GM19328 (cell line): ENCODE results near the gene BACH2.
"Not testable (repeated sequence)": the region's sequence is repeated elsewhere in the genome, so short reads cannot be mapped to it uniquely, and the experiment has no call there.

ENCODE experiments used
- ATAC-seq: cut with Tn5 transposase; IDR thresholded peaks from one replicate; pipeline ENCODE4 v1.9.1; 2021; ENCODE audit warnings: mild to moderate bottlenecking, moderate library complexity; ENCODE audit not compliant: unreplicated experiment

BACH2 gene

DNA sequence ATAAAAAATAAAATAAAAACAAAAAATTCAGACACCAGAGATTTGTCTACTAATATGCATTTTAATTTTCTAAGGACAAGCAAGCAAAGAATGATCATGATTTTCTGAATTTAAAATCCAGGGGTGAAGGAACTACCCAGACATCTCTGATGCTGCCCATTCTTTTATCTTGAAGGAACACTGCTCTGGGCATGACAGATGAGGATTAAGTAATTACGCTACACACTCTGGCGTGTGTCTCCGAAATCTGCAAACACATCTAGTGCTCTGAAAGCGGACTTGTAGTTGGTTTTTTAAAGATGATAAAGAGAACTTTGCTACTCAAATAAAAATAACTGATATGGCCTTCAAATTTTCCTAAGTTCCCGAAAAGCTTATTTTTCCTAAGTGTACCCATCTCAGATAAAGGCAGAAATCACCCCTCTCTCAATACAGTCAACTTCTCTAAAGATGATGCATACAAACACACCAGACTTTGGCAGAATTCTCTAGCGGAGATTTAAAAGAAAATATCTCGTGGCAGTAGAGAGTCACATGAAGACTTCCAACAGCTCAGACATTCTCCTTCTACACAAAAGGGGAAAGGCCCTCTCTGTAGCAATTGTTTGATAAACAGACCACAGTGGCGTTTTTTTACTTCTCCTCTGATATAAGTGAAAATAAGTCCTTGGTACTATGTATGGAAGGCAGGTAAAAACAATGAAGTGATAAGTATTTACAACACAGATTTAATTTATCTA, 133.8 kb downstream of the BACH2 start:
- ATAC-seq: no peak

GRCh38 chr6:90160013-90160412, 136.6 kb downstream of the BACH2 start:
- no peak for ATAC-seq

DNA sequence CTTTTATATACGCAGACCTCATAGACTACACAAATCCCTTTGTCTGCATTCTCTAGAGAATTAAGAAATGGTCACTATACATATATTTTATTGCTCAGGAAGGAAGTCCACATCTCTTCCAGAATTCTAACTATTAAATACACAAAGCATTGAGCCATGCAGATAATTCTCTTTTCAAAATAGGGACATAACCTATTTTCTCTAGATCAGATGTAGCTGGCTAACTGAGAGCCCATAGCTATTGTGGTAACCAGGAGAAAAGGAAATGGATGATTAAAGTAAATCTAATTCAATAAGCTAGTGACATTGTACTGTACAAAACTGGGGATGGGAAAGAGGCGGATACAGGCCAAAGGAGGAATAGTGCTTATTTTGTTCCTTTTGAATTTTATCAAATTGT, 137.2 kb downstream of the BACH2 start:
- ATAC-seq: no peak

DNA sequence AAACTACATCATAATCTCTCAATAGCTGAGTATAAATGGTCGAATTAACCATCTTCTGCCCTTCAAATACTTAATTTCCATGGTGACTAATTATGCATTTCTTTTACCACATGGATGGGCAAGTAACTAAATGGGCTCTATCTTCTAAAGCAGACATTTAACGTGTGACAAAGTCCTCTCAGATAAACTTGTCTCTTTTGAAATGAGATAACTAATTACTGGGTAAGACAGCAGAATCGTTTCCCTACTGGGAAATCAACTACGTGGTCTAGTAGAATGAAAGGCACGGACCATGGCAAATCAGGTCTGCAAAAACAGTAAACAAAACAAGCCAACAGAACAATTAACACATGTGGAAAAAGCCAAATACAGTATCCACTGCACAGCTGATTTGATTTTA, 137.7 kb downstream of the BACH2 start:
- no peak for ATAC-seq

GRCh38 chr6:90157441-90157840, 139.2 kb downstream of the BACH2 start:
- no peak for ATAC-seq

DNA sequence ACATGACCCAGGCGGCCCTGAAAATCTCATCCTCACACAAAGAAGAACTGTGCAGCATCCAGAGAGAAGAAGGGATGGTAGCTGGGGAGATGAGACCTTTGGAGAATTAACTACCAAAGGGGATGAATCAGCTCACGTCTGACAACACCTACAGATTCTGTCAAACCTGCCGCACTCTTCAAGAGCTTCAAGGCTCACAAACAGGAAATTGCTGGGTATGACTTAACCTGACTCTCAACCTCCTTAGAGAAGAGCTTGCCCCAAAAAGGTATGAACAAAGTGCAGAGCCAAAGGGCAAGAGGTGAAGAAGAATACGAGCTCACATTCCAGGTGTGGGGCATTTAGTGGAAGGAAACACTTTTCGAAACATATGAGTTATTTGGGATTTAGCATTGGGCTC, 139.8 kb downstream of the BACH2 start:
- ATAC-seq: no peak

DNA sequence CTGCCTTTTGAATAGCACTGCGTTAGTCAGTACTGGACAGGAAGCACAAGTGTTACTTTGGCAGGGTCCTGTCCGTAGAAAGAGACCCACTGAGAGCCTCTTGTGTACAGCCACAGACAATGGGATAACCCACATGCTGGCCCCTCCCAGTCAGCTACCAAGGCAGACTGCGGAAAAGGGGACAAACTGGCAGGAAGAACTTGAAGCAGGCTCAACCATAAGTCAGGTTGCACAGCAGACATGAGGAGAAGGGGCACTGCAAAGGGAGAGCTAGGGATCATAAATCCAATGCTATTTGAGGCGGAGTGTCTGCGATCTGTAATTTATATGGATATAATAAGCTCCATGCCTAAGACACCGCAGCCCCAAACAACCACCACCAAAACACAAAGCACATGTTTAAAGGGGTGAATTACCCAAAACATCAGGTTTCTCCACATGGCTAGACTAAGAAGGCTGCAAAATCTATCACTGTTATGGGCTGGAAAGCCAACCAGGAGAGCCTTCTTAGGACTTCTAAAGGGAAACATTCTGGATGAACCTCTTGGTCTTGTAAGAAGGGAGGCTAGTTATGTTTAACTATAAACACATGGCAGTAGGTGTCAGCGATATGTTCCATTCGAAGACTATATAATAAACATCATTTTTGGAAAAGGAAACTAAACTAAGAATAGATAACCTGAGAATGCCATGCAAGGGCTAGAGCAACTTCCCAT, 141.7 kb downstream of the BACH2 start:
- no peak for ATAC-seq

- ATAC-seq: no peak
These were observed 144.8 kb downstream of the BACH2 start for GRCh38 chr6:90151576-90152422.

- no peak for ATAC-seq
These were observed 147.4 kb downstream of the BACH2 start for GRCh38 chr6:90149280-90149679.

- ATAC-seq: no peak
These were observed 147.8 kb downstream of the BACH2 start for GRCh38 chr6:90148867-90149266.

- ATAC-seq: no peak
These were observed 149.6 kb downstream of the BACH2 start for GRCh38 chr6:90146921-90147649.

DNA sequence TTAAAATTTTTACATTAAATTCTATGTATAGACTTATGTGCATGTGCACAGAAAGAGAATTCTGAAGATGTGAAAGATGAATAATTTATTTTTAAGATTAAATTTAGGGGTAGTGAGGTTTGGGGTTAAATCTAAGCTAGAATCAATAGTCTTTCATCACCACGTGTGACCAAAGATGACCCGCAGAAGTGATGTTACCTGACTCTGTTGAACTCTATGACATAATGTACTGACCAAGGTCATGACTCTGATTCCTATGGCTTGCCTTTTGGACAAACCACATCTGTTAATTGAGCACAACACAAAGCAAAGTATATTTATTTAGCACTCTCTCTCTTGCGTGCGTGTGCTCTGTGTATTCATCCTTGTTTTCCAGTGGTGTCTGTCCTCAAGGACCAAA, 150.6 kb downstream of the BACH2 start:
- ATAC-seq: no peak

- ATAC-seq: no peak
These were observed 151.6 kb downstream of the BACH2 start for GRCh38 chr6:90144928-90145555.

- ATAC-seq: no peak
These were observed 152.2 kb downstream of the BACH2 start for GRCh38 chr6:90144396-90144795.

DNA sequence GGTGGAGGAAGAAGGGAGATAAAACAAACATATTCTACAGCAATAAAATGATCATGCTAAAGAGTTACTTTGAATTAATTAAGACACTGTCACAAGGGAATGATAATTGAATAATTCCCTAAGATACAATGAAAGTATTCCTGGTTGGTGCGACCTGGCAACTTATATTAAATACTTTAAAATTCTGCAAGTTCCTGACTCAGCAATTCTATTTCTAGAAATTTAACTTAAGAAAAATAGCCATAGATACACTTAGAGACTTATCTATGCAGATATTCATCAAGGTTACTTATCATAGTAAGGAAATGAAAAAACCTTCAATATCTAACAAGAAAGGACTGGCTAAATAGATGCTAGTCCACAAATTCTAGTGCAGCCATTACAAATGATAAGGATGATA, 156.0 kb downstream of the BACH2 start:
- ATAC-seq: no peak

DNA sequence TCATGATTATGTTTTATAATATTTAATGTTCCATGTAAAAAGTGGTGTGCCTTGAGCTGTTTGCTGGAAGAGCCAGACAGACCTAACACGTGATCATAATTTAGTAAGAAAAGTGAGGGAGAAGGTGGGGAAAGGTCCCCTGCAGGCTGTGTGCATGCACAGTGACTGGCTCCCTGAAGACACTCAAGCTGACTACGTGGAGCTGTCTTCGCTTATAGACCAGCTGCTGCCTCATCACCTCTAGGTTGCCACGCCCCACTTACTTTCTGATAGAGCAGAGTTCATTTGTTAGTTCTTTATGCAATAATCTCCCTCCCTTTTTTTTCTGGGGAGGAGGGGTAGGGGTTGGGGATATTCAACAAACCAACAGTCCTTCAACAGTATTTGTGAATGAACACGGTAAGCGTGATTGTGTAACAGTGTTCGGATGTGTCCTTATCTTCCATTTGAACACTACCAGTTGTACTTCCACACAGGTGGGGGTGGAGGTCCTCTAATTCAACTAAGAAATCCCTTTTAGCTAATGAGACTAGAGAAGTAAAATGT, 157.3 kb downstream of the BACH2 start:
- no peak for ATAC-seq

GRCh38 chr6:90136837-90137568, 159.6 kb downstream of the BACH2 start:
- ATAC-seq: no peak

- no peak for ATAC-seq
These were observed 160.5 kb downstream of the BACH2 start for GRCh38 chr6:90136176-90136575.

DNA sequence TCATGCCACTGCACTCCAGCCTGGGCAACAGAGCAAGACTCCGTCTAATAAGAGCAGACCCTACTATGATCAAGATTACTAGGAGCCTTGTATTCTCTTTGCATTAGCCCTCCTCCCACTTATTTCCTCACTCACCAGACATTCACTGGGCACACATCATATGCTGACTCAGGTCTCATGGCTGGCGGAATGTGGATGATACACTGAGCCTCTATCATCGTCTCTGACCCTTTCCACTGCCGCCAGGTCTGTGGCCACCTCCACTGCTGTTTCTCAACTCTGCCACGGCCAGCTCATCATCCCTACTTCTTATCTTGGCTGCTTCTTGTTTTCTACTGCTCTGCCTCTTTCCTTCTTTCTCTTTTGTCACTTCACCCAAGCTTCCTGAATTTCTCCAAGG, 161.0 kb downstream of the BACH2 start:
- ATAC-seq: no peak

DNA sequence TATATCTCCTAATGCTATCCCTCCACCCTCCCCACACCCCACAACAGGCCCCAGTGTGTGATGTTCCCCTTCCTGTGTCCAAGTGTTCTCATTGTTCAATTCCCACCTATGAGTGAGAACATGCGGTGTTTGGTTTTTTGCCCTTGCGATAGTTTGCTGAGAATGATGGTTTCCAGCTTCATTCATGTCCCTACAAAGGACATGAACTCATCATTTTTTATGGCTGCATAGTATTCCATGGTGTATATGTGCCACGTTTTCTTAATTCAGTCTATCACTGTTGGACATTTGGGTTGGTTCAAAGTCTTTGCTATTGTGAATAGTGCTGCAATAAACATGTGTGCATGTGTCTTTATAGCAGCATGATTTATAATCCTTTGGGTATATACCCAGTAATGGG, 163.0 kb downstream of the BACH2 start:
- not testable (repeated sequence) for ATAC-seq
